CD4-positive, alpha-beta T cell (primary cell): ENCODE measurements around the gene MRPS16. TPM values are rescaled to one million over a fixed set of nuclear protein-coding genes. Genes with fewer than 3 reads are reported as not detected.

ENCODE experiments used
- ATAC-seq: fragments of 200-7000 bp; cut with Tn5 transposase; one replicate; pipeline ENCODE4 v1.10.0; 2022; ENCODE audit warnings: mild to moderate bottlenecking; ENCODE audit not compliant: poor library complexity
- CTCF ChIA-PET: fragments of 350-600 bp; sonication (Branson Sonifier 250); formaldehyde crosslinking; loops from one replicate; lab custom pipeline; 2021; ENCODE audit warnings: antibody characterized with exemption, inconsistent platforms; lab: Charles Lee
- POLR2A ChIA-PET: fragments of 350-600 bp; sonication (Branson Sonifier 250); formaldehyde crosslinking; loops from one replicate; lab custom pipeline; 2021; ENCODE audit warnings: antibody characterized with exemption, inconsistent platforms; lab: Charles Lee
- DNase-seq, 14 experiments: peaks; one replicate each; pipeline ENCODE4 v3.0.0-alpha.2; 2013 to 2020; ENCODE audit warnings: mixed read lengths in 2 of 14
- H3K27ac ChIP-seq, 2 donors: one replicate each; pipeline versions ENCODE4 v1.5.1 to v1.7.0; 2013; ENCODE audit warnings: low read length in 2 of 2, low read depth in 1 of 2, mild to moderate bottlenecking in 1 of 2
- H3K27me3 ChIP-seq, 2 experiments: 1 replicate in 1 of 2; 2 replicates in 1 of 2; pipeline versions ENCODE4 v1.6.1 to v1.7.0; 2013; ENCODE audit warnings: low read length in 2 of 2, control low read depth in 1 of 2, mild to moderate bottlenecking in 1 of 2, moderate library complexity in 1 of 2; ENCODE audit not compliant: insufficient read depth in 2 of 2, control insufficient read depth in 1 of 2
- H3K36me3 ChIP-seq: one replicate; pipeline ENCODE4 v1.6.1; 2013; ENCODE audit warnings: low read length, control low read depth; ENCODE audit not compliant: insufficient read depth
- H3K4me1 ChIP-seq: one replicate; pipeline ENCODE4 v1.6.1; 2013; ENCODE audit warnings: low read length, control low read depth; ENCODE audit not compliant: insufficient read depth
- H3K4me3 ChIP-seq: one replicate; pipeline ENCODE4 v1.5.1; 2013; ENCODE audit warnings: mild to moderate bottlenecking, low read length, moderate library complexity
- H3K9me3 ChIP-seq, 2 experiments: 1 replicate in 1 of 2; 2 replicates in 1 of 2; pipeline versions ENCODE4 v1.6.1 to v1.7.0; 2013; ENCODE audit warnings: low read length in 2 of 2, mild to moderate bottlenecking in 2 of 2, control low read depth in 1 of 2, moderate library complexity in 1 of 2; ENCODE audit not compliant: control insufficient read depth in 1 of 2, insufficient read depth in 1 of 2
- H3K27ac Mint-ChIP-seq: one replicate; pipeline ENCODE4 v1.8.0; 2020; ENCODE audit warnings: mixed read lengths
- H3K27me3 Mint-ChIP-seq: one replicate; pipeline ENCODE4 v1.8.0; 2021; ENCODE audit warnings: mixed read lengths
- H3K36me3 Mint-ChIP-seq: one replicate; pipeline ENCODE4 v1.8.0; 2021; ENCODE audit warnings: low read depth, mixed read lengths
- H3K4me1 Mint-ChIP-seq: one replicate; pipeline ENCODE4 v1.8.0; 2021; ENCODE audit warnings: low read depth, mixed read lengths
- H3K4me3 Mint-ChIP-seq: one replicate; pipeline ENCODE4 v1.8.0; 2020; ENCODE audit warnings: mild to moderate bottlenecking, mixed read lengths
- H3K9me3 Mint-ChIP-seq: one replicate; pipeline ENCODE4 v1.8.0; 2020; ENCODE audit warnings: mixed read lengths
- intact Hi-C, 2 experiments: fragments of 100-400 bp; cut with DNase I in 1 of 2; cut with micrococcal nuclease in 1 of 2; formaldehyde crosslinking; loops; one replicate each; pipeline versions ENCODE4 v1.15.1 to v1.9.0; 2023 to 2025; cut with DNase I, micrococcal nuclease
- total RNA-seq, 174 experiments: library from RNA in 2 of 174; stranded (reverse) in 2 of 174; gene quantifications; one replicate each; pipeline ENCODE4 v1.2.3 and lab custom pipeline; 2021 to 2026
- TF ChIP-seq, protein P1 (sequence below): fragments of 200-600 bp; IDR thresholded peaks from one replicate; pipeline ENCODE4 v1.8.0; 2022; ENCODE audit warnings: antibody characterized with exemption, mild to moderate bottlenecking

Gene MRPS16
- total RNA-seq, 2 experiments from 2014 or later, result 28.3 to 31.9 TPM

DNA sequence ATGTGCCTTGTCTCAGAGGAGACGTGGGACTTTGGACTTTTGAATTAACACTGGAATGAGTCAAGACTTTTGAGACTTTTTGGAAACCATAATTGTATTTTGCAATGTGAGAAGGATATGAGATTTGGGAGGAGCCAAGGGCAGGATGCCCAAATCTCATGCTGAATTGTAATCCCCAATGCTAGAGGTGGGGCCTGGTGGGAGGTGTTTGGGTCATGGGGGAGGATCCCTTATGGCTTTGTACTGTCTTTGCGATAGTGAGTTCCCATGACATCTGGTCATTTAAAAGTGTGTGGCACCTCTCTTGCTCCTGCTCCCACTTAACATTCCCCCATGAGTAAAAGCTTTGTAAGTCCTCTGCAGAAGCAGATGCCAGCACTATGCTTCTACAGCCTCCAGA lies 44.6 kb downstream of the MRPS16 start:
- Histone ChIP-seq H3K4me3 (no peak overlapping the region), H3K9me3 (peaks cover 0 to 4% of the 10 kb centered on the region in 2 experiments), H3K36me3 (peaks cover 9% of the 10 kb centered on the region), H3K27me3 (no peaks in the 10 kb centered on the region), H3K4me1 (no peaks in the 10 kb centered on the region), H3K27ac (no peak overlapping the region)
- Mint-ChIP-seq H3K27me3 (no peaks in the 10 kb centered on the region), H3K4me1 (no peaks in the 10 kb centered on the region), H3K4me3 (no peak overlapping the region), H3K36me3 (peaks cover 54% of the 10 kb centered on the region), H3K27ac (no peak overlapping the region), H3K9me3 (no peaks in the 10 kb centered on the region)
- ChIA-PET POLR2A (interaction anchor here (0.7 kb wide), 1 partner anchor 37 kb away, joined by 3 read pairs; no protein-coding TSS in a partner anchor), CTCF (no interaction called here)
- intact Hi-C loops, result no loop called here
- TF ChIP-seq, protein P1, sequence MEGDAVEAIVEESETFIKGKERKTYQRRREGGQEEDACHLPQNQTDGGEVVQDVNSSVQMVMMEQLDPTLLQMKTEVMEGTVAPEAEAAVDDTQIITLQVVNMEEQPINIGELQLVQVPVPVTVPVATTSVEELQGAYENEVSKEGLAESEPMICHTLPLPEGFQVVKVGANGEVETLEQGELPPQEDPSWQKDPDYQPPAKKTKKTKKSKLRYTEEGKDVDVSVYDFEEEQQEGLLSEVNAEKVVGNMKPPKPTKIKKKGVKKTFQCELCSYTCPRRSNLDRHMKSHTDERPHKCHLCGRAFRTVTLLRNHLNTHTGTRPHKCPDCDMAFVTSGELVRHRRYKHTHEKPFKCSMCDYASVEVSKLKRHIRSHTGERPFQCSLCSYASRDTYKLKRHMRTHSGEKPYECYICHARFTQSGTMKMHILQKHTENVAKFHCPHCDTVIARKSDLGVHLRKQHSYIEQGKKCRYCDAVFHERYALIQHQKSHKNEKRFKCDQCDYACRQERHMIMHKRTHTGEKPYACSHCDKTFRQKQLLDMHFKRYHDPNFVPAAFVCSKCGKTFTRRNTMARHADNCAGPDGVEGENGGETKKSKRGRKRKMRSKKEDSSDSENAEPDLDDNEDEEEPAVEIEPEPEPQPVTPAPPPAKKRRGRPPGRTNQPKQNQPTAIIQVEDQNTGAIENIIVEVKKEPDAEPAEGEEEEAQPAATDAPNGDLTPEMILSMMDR, result no peak
- ATAC-seq (no peak), DNase-seq (no peak)

DNA sequence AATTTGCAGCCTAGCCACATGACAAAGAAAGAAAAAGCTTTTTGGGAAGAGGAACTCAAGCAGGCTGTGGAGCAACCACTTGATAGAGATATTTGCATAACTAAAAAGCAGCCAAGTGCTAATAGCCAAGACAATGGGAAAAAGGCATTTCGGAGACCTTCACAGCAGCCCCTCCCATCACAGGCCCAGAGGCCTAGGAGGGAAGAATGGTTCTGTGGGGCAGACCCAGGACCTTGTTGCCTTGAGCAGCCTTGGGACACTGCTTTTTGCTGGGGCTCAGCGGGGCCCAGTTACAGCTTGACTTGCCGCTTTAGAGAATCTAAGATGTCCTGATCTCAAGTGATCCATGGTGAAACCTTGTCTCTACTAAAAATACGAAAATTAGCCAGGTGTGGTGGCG lies 46.1 kb downstream of the MRPS16 start:
- H3K36me3 ChIP-seq, result peaks cover 9% of the 10 kb centered on the region
- H3K27ac ChIP-seq, result no peak overlapping the region
- H3K4me1 ChIP-seq, result no peaks in the 10 kb centered on the region
- H3K27me3 Mint-ChIP-seq, result no peaks in the 10 kb centered on the region
- no peak overlapping the region for H3K4me3 Mint-ChIP-seq
- POLR2A ChIA-PET, result no interaction called here
- no peaks in the 10 kb centered on the region for H3K4me1 Mint-ChIP-seq
- DNase-seq (no peak), ATAC-seq (no peak)
- intact Hi-C loops, result no loop called here
- no peaks in the 10 kb centered on the region for H3K9me3 Mint-ChIP-seq
- CTCF ChIA-PET, result no interaction called here
- H3K9me3 ChIP-seq, result peaks cover 0 to 4% of the 10 kb centered on the region in 2 experiments
- TF ChIP-seq, protein P1, result no peak
- no peak overlapping the region for H3K27ac Mint-ChIP-seq
- H3K27me3 ChIP-seq, result no peaks in the 10 kb centered on the region
- H3K4me3 ChIP-seq, result no peak overlapping the region
- peaks cover 46% of the 10 kb centered on the region for H3K36me3 Mint-ChIP-seq

DNA sequence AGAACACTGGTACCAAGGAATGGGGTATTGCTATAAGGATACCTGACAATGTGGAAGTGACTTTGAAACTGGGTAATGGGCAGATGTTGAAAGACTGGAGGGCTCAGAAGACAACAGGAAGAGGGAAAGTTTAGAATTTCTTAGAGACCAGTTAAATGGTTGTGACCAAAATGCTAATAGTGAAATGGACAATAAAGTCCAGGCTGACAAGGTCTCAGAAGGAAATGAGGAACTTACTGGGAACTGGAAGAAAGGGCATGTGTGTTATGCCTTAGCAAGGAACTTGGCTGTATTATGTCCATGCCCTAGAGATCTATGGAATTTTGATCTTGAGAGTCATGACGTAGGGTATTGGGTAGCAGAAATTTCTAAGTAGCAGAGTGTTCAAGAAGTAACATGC lies 46.6 kb downstream of the MRPS16 start:
- Mint-ChIP-seq H3K4me3 (no peak overlapping the region), H3K27me3 (no peaks in the 10 kb centered on the region), H3K9me3 (no peaks in the 10 kb centered on the region), H3K4me1 (no peaks in the 10 kb centered on the region), H3K27ac (no peak overlapping the region), H3K36me3 (peaks cover 45% of the 10 kb centered on the region)
- Histone ChIP-seq H3K36me3 (peaks cover 9% of the 10 kb centered on the region), H3K4me1 (no peaks in the 10 kb centered on the region), H3K27me3 (no peaks in the 10 kb centered on the region), H3K9me3 (peaks cover 0 to 4% of the 10 kb centered on the region in 2 experiments), H3K4me3 (no peak overlapping the region), H3K27ac (no peak overlapping the region)
- TF ChIP-seq, protein P1, result no peak
- intact Hi-C loops, result no loop called here
- ChIA-PET CTCF (no interaction called here), POLR2A (no interaction called here)
- DNase-seq (no peak), ATAC-seq (no peak)
